Activated CD8-positive, alpha-beta memory T cell treated with anti-CD3 and anti-CD28 coated beads for 48 hours (primary cell): ENCODE measurements around the gene RIPOR3.
"Not testable (repeated sequence)": the region's sequence is repeated elsewhere in the genome, so short reads cannot be mapped to it uniquely, and the experiment has no call there.

ENCODE experiments used
- DNase-seq, 3 experiments: peaks; one replicate each; pipeline ENCODE4 v3.0.0-alpha.2; 2020; ENCODE audit warnings: low read depth in 2 of 3, low spot score in 2 of 3

Gene RIPOR3

DNA sequence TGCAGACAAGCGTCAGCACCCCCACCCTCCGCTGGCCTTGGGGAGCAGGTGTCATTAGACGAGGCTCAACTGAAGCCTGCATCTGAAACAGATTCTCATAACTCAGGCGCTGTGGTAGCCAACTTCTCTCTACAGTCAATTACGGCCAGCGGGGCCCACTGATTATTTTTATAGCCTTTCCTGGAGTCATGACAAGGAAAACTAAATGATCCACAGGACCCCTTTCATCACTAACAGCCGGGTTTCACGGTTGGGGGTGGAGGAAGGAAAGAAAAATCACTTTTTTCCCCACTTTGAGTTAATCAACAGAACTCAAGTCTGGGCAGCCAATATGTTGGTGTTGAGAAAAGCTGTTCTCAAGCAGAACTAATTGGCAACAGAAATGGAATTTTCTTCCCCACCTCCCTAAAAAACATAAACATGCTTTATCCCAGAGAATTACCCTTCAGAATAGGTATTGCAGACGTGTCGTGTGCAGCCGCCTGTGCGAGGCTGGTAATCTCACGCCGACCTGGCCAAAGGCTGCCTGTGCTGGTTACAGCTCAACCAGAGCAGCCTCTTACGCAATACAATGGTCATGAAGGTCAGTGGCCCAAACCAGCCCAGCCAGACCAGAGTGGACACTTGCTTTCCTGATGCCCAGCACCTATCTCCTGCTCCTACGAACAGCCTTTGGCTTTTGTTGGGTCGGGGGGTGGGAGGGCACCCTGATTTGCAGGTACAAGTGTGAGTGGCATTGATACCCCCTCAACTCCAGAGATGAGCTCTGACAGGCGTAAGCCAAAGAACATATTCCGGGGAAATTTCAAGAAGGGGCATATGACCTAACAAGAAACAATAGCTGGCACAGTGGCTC, 11.0 kb downstream of the RIPOR3 start:
- no peak for DNase-seq

DNA sequence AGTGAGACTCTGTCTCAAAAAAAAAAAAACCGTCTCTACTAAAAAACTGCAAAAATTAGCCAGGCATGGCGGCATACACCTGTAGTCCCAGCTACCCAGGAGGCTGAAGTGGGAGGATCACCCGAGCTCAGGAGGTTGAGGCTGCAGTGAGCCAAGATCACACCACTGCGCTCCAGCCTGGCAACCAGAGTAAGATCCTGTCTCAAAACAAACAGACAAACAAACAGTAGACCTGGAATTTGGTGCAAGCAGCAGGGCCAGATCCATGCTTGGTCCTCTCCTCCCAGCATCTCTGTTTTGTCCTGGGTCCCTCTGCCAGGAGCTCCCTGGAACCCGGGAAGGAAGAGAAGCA, 11.6 kb downstream of the RIPOR3 start:
- DNase-seq: no peak

DNA sequence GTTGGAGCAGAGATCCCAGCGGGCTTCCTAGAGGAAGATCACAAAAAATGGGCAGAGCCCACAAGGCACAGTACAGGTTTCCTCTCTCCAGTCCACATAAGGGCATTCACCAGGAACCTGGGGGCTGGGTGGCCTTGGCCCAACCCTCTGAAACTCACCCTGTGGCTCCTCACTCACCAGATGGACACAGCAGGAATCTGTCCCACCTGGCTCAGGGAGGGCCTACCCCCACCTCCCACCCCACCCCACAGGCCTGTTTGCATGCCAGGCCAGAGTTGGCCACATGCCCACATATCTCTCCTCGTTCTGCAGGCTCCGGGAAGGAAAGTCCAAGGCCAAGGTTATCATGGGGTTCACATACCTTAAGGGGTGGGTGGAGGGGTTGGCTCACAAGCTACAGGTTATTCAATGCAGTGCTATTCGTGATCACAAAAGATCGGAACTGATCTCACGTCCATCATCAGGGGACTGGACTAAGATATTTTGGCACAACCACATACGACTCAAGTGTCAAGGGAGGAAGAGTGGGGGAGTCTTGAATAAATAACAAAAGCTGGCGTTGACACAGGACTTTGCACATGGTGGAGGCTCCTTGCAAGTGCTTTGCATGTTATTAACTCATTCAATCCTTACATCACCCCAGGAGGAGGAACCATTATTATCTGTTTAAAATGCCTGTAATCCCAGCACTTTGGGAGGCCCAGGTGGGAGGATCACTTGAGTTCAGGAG, 13.0 kb downstream of the RIPOR3 start:
- no peak for DNase-seq

DNA sequence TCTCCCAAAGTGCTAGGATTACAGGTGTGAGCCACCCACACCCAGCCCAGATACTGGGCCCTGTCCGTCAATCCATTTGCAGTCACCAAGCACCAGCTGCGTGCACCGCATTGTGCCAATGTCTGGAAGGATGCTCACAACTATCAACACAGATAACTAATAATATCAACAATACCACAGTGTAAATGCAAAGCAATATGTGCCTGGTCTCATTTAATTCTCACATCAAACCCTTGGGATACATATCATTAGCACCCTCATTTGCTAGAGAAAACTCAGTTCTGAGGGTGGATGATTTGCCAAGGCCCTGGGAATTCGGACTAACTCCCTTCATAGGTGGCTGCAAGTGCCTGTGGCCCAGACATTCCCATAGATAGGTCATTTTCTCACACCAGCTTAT, 14.5 kb downstream of the RIPOR3 start:
- DNase-seq: no peak

DNA sequence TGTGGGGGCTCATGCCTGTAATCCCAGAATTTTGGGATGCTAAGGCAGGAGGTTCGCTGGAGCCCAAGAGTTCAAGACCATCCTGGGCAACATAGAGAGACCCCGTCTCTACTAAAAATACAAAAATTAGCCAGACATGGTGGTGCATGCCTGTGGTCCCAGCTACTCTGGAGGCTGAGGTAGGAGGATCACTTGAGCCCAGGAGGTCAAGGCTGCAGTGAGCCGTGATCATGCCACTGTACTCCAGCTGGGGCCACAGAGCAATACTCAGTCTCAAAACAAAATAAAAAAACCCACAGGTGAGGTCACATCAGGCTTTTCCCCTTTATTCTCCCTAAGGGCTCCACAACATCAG, 15.0 kb downstream of the RIPOR3 start:
- not testable (repeated sequence) for DNase-seq

DNA sequence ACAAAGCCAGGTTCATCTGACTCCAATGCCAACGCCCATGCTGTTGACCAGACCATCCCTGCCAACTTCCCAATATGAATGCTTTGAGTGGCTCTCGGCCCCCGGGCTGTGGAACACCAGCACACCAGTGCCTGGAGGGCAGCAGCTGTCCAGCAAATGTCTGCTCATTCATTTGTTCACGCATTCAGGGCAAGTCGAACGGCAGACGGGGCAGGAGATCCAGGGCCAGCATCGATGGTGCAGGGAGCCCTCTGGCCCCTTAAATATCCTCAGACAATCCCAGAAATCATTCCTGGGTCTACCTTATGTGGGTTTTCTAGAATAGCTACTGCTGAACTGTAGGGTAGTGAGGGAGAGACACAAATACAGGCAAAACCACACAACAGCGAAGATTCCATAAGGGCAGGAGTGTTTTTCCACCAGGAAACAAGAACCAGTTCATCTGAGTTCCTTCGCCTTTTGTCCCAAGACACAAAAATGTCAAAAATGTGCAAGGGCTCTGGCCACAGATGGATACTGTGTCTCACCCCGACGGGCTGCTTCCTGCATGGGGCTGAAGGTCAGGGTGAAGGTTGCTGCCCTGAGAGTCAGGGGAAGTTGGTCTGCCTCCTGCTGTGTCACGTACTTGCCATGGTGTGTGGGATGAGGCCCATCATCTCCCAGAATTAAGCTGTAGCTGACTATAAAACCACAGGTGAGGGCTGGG, 15.5 kb downstream of the RIPOR3 start:
- no peak for DNase-seq

DNA sequence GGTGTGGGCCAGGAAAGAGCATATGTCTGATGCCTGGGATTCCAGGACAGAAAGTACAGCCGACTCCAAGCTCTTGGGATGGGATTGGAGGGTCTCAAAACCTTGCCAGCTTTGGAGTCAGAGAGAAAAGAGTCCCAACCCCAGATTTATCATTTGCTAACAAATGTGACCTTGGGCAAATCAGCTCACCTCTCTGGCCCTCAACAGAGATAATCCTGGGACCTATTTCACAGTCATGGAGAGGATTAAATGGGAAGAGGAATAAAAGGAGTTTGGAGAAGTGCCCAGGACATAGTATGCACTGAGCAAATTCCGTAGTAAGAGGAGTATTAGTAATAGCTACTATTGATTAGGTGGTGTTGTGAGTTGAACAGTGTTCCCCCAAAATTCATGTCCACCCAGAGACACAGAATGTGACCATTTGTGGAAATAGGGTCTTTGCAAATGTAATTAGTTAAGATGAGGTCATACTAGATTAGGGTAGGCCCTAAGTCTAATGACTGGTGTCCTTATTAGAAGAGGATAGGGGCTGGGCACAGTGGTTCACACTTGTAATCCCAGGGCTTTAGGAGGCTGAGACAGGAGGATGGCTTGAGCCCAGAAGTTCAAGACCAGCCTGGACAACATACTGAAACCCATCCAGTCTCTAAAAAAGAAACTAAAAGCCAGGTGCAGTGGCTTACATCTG, 17.1 kb downstream of the RIPOR3 start:
- DNase-seq: no peak

DNA sequence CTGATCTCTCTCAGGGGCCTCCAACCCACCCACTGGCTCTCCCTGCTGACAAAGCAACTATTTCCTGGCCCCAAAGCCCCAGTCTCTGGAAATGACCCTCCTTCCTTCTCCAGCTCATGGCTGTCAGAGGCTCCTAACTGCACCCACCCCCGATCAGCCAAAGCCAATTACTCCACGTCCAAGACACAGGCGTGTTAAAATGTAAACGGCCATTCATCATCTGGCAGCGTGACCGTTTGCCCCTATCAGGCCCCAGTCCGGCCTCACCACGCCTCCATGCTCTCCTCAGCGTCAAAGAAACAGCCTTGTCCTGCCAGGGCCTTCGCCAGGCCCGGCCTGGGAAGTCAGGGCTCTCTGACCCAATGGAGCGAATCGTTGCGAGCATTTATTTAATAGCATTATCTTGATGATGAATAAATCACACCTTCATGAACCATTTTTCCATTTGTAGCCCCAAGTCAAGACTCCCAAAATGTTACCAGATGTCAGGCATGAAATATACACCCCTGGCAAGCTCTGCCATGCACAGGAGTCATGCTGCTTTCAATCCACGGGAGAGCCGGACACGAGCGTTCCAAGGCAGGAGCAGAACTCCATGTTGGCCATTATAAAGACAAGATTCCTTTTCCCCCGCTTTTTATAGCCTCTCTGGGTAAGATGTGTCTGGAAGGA, 17.7 kb downstream of the RIPOR3 start:
- no peak for DNase-seq

DNA sequence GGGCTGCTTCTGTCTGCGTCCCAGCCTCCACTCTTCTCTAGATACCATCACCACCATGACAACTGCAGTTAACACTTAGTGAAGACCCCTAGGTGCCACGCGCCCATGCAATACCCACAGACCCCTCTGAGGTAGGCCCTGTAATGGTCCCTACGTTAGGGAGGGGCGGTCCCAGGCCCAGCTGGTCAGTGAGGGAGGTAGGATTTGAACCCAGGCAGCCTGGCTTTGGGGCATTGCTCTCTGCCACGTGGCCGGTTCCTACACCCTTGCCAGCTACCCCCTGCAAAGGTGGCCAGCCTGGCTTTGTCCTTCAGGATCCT, 18.2 kb downstream of the RIPOR3 start:
- DNase-seq: no peak

DNA sequence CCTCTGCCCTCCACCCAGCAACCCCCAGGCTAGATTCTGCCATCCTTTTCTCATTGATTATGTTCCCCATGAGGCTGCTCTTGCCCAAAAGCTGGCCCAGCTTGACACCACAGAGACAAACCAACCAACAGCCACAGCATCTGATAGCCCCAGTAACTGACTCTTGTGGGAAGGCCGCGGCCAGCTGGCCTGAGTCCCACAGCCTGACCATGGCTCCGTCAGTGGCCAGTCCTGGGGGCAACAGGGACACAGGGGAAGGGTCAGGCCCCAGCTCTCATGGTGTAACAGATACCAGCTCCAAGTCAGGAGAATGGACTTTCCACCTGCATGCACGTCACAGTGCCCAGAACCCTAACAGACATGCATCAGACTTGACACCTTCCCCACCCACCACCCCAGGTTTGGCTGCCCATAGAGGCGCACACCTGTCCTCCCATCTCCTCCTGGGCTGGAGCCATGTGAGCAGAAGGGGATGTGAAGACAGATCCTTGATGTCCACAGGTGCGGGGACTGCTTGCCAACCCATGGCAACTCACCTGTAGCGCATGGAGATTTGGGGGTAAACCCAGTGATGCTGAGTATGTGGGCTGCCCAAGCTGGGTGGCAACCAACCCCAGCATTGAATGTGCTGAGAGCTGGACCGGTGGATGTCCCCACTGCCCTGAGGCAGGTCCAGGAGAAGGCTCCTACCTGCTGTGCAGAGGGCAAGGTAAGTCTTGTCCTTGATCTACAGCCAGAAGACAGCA, 18.8 kb downstream of the RIPOR3 start:
- no peak for DNase-seq

DNA sequence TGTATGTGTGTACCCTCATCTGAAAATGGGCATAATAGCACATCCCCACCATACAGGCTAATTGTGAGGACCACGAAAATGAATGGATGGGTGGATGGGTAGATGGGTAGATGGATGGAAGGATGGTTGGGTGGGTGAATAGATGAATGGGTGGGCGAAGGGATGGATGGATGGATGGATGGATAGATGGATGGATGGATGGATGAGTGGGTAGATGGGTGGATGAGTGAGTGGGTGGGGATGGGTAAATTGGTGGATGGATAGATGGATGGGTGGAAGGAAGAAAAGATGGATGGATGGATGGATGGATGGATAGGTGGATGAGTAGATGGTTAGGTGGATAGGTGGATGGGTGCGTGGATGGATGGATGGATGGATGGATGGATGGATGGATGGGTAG, 19.7 kb downstream of the RIPOR3 start:
- no peak for DNase-seq

DNA sequence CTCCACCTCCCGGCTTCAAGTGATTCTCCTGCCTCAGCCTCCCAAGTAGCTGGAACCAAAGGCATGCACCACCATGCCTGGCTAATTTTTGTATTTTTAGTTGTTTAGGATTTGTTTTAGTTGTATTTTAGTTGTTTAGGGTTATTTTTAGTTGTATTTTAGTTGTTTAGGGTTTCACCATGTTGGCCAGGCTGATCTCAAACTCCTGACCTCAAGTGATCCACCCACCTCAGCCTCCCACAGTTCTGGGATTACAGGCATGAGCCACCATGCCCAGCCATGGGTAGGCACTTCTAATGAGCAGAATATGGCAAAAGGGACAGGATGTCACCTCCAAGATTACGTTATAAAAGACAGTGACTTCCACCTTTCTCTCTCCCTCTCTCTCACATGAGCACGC, 20.3 kb downstream of the RIPOR3 start:
- DNase-seq: not testable (repeated sequence)

DNA sequence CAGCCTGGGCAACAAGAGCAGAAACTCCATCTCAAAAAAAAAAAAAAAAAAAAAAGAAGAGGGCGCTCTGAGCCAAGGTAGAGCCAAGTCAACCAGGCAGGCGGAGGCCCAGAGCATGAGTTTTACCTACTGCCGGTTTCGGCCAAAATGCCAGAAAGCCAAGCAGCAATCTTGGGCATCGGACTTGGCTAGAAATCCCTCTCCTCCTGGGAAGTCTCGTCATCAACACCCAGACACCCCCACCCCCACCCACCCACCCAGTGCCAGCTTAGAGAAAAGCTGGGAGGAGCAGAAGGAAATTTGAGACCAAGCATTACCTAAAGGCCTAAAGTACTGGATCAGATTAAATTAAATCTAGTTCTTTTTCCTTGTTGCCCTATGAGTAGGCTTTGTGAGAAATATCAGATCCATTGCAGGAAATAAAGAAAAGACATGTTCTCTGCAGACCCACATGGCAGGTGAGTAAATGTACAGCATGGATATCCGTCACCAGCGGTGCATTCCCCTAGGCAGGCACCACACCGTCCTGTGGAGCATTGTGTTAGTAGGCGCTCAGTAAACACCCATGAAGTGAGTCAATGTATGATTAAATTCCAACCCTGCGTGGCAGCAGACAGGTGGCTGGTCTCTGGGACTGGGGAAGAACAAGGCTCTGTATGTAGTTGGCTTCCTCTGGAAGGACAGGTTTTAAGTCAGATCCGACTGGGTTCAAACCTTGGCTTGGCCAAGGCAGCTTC, 21.0 kb downstream of the RIPOR3 start:
- no peak for DNase-seq

DNA sequence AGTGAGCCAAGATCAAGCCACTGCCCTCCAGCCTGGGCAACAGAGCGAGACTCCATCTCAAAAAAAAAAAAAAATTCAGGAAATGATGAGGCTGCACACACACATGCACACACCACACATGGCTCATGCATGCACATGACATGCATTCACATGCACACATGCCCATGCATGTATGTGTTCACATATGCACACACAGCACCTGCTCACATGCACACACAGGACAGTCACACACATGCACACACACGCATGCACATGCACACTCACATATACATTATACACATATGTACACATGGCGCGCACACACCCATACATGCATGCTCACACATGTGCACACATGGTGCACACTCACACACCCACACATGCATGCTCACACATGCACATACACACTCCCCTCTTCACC, 22.5 kb downstream of the RIPOR3 start:
- no peak for DNase-seq

DNA sequence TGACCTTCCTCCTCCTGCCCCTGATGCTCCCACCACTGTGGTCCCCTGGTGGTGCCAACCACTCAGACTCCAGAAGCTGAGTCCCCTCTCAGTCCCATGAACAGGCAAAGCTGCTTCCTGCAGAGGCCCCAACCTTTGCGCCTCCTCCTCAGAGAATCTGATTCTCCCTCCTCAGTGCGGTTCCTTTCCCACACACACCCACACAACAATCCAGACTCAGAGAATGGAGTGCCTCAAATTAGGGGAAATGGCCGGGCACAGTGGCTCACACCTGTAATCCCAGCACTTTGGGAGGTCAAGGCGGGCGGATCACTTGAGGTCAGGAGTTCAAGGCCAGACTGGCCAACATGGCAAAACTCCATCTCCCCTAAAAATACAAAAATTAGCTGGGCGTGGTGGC, 23.0 kb downstream of the RIPOR3 start:
- no peak for DNase-seq

DNA sequence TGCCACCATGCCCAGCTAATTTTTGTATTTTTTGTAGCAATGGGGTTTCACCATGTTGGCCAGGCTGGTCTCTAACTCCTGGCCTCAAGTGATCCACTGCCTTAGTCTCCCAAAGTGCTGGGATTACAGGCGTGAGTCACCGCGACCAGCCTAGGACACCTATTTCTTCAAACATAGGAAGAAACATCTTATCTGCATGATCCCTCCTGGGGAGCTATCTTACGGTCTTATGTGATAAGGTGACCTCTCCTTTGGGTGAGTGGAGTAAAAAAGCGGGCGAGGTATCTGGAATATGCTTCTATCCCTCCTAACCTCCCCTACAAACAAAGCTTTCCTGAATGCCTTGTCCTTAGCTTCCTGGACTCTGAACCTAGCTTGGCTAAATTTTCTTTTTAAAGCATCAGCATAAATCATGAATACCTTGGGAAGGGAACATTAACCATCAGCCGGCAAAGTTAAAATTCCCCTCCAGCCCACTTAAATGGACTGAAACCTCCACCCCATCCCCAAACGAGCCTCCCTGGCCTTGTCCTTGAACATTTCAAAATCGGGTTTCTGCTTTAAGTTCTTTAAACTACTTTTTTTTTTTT, 24.5 kb downstream of the RIPOR3 start:
- no peak for DNase-seq

DNA sequence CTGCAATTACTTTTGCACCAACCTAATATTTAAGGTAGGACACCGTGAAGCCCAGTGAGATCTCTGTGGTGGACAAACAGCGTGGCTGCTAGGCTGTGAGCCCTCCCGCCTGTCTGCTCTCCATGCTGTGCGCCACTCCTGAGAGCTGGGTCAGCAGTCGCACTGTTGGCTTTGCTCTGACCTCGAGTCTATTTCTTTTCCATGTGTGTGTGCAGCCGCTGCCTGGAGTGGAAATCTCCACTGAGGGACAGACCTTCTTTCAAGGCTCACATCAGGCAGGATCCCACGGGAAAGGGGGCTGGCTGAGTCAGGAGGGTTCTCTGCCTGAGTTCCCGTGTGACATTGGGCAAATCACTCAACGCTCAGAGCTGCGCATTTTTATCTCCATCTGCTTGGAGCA, 27.1 kb downstream of the RIPOR3 start:
- no peak for DNase-seq

DNA sequence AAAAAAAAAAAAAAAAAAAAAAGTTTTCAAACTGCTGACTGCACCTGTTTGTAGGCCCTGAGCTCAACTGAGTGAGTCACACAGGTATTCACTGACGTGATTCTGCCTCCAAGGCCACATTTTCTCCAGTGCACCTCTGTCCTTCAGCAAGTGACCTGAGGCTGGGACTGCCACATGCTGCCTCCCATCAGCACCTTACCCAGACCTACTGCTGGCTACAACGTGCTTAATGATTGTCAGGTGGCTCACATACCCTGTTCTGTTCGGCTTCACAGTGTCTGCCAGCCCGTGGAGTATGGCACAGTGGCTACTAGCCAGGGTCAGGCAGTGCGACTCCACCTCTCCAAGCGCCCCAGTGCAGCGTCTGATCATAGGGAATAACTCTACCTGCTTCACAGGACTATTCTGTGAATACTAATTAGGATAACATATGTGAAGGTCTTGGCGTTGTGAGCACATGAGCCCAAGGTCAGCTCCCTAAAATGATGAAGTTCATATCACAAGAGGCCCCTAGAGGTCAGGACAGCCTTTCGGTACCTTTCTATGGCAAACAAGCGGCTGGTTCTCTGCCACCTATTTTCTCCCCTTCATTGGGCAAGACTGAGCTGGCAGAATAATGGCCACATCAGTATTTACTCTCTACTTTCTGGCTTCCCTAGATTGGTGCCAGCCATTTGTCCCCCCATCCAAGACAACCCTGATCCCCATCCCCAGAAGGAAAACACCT, 28.1 kb downstream of the RIPOR3 start:
- no peak for DNase-seq
